Brain microvascular endothelial cell (primary cell): ENCODE measurements around the gene SLC44A1.
"Not testable (repeated sequence)": the region's sequence is repeated elsewhere in the genome, so short reads cannot be mapped to it uniquely, and the experiment has no call there.

Experiments used
- DNase-seq: peaks from one replicate; pipeline ENCODE4 v3.0.0-alpha.2; 2020
- H3K27ac ChIP-seq: fragments of 250-450 bp; sonication (Bioruptor Pico); 2 replicates; pipeline ENCODE4 v1.5.1; 2020; ENCODE audit warnings: mild to moderate bottlenecking, moderate library complexity
- H3K27me3 ChIP-seq: fragments of 250-450 bp; sonication (Bioruptor Pico); replicated peaks from 2 replicates; pipeline ENCODE4 v1.5.1; 2020; ENCODE audit warnings: mild to moderate bottlenecking
- H3K36me3 ChIP-seq: fragments of 250-450 bp; sonication (Bioruptor Pico); replicated peaks from 2 replicates; pipeline ENCODE4 v1.5.1; 2020; ENCODE audit warnings: mild to moderate bottlenecking
- H3K4me3 ChIP-seq: 2 replicates; pipeline ENCODE4 v1.5.1; 2011; ENCODE audit warnings: low read depth, mild to moderate bottlenecking, control low read depth, low read length, moderate library complexity
- CTCF ChIP-seq: IDR thresholded peaks from 2 replicates; pipeline ENCODE4 v1.5.1; 2011; ENCODE audit warnings: low read depth, mild to moderate bottlenecking, moderate library complexity, low read length, control low read depth, inconsistent platforms; ENCODE audit errors: missing control alignments
- in situ Hi-C: cut with HindIII; loops from 2 replicates; pipeline ENCODE4 v1.10.0; 2017; ENCODE audit warnings: low sequenced_read_pairs, low pct_ligation_motif_present

Gene SLC44A1

GRCh38 chr9:105257809-105258208 lies 13.4 kb downstream of the SLC44A1 start:
- H3K4me3 ChIP-seq, result no peak overlapping the region
- in situ Hi-C loops, result no loop called here
- no peak for DNase-seq
- no peaks in the 10 kb centered on the region for H3K36me3 ChIP-seq
- no peaks in the 10 kb centered on the region for H3K27me3 ChIP-seq
- no peak for TF ChIP-seq CTCF
- no peak overlapping the region for H3K27ac ChIP-seq

GRCh38 chr9:105258225-105258737 lies 13.8 kb downstream of the SLC44A1 start:
- Histone ChIP-seq H3K27ac (no peak overlapping the region), H3K4me3 (no peak overlapping the region), H3K27me3 (no peaks in the 10 kb centered on the region), H3K36me3 (no peaks in the 10 kb centered on the region)
- TF ChIP-seq CTCF, result no peak
- DNase-seq, result no peak
- in situ Hi-C loops, result no loop called here

- in situ Hi-C loops, result no loop called here
- Histone ChIP-seq H3K27me3 (no peaks in the 10 kb centered on the region), H3K4me3 (no peak overlapping the region), H3K36me3 (no peaks in the 10 kb centered on the region), H3K27ac (no peak overlapping the region)
- TF ChIP-seq CTCF, result no peak
- DNase-seq, result no peak
These were observed 14.8 kb downstream of the SLC44A1 start for GRCh38 chr9:105259274-105259673.

- H3K36me3 ChIP-seq, result no peaks in the 10 kb centered on the region
- H3K27me3 ChIP-seq, result no peaks in the 10 kb centered on the region
- no peak for DNase-seq
- H3K4me3 ChIP-seq, result no peak overlapping the region
- in situ Hi-C loops, result no loop called here
- H3K27ac ChIP-seq, result no peak overlapping the region
- no peak for TF ChIP-seq CTCF
These were observed 15.5 kb downstream of the SLC44A1 start for GRCh38 chr9:105259731-105260612.

- H3K36me3 ChIP-seq, result no peaks in the 10 kb centered on the region
- no peak overlapping the region for H3K4me3 ChIP-seq
- in situ Hi-C loops, result no loop called here
- no peaks in the 10 kb centered on the region for H3K27me3 ChIP-seq
- no peak for DNase-seq
- TF ChIP-seq CTCF, result no peak
- no peak overlapping the region for H3K27ac ChIP-seq
These were observed 18.0 kb downstream of the SLC44A1 start for GRCh38 chr9:105262497-105262896.

GRCh38 chr9:105264380-105264779 lies 19.9 kb downstream of the SLC44A1 start:
- in situ Hi-C loops, result no loop called here
- Histone ChIP-seq H3K27me3 (no peaks in the 10 kb centered on the region), H3K36me3 (no peaks in the 10 kb centered on the region), H3K4me3 (no peak overlapping the region), H3K27ac (no peak overlapping the region)
- DNase-seq, result no peak
- TF ChIP-seq CTCF, result no peak

GRCh38 chr9:105268254-105268653 lies 23.8 kb downstream of the SLC44A1 start:
- H3K27ac ChIP-seq, DNase-seq, H3K36me3 ChIP-seq, H3K4me3 ChIP-seq, H3K27me3 ChIP-seq, in situ Hi-C loops: not testable (repeated sequence)
